ENCODE data around the gene ABCF2. TPM values are rescaled to one million over a fixed set of nuclear protein-coding genes. Genes with fewer than 3 reads are reported as not detected.

The ABCF2 gene
- total RNA-seq, 1 donor from 2014 or later = 26.3 TPM

DNA sequence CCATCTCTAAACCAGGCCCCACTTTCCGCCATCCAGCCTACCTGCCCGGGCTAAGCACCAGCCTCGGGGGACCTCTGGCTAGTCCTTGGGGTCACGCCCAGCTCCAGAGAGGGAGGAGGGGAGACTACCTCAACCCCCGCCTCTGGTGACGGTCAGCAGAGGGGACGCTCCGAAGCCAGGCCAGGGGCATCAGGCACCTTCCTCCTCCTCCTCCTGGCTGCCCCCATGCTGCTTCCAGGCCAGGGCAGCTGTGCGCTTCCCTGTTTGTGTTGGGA is 25.5 kb upstream of the ABCF2 start:
- no peak for DNase-seq
- Histone ChIP-seq H3K27me3 (no peaks in the 10 kb centered on the region), H3K36me3 (no peaks in the 10 kb centered on the region), H3K4me3 (peak overlapping the region; percentile 67), H3K27ac (peak overlapping the region; percentile 82), H3K9me3 (no peaks in the 10 kb centered on the region), H3K4me1 (peaks cover 19% of the 10 kb centered on the region)
- intact Hi-C loops (cut with DNase I) = no loop called here
- no peak for ATAC-seq
- TF ChIP-seq, protein P1, sequence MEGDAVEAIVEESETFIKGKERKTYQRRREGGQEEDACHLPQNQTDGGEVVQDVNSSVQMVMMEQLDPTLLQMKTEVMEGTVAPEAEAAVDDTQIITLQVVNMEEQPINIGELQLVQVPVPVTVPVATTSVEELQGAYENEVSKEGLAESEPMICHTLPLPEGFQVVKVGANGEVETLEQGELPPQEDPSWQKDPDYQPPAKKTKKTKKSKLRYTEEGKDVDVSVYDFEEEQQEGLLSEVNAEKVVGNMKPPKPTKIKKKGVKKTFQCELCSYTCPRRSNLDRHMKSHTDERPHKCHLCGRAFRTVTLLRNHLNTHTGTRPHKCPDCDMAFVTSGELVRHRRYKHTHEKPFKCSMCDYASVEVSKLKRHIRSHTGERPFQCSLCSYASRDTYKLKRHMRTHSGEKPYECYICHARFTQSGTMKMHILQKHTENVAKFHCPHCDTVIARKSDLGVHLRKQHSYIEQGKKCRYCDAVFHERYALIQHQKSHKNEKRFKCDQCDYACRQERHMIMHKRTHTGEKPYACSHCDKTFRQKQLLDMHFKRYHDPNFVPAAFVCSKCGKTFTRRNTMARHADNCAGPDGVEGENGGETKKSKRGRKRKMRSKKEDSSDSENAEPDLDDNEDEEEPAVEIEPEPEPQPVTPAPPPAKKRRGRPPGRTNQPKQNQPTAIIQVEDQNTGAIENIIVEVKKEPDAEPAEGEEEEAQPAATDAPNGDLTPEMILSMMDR (IDR thresholded peaks at IDR 0.05) = no peak

DNA sequence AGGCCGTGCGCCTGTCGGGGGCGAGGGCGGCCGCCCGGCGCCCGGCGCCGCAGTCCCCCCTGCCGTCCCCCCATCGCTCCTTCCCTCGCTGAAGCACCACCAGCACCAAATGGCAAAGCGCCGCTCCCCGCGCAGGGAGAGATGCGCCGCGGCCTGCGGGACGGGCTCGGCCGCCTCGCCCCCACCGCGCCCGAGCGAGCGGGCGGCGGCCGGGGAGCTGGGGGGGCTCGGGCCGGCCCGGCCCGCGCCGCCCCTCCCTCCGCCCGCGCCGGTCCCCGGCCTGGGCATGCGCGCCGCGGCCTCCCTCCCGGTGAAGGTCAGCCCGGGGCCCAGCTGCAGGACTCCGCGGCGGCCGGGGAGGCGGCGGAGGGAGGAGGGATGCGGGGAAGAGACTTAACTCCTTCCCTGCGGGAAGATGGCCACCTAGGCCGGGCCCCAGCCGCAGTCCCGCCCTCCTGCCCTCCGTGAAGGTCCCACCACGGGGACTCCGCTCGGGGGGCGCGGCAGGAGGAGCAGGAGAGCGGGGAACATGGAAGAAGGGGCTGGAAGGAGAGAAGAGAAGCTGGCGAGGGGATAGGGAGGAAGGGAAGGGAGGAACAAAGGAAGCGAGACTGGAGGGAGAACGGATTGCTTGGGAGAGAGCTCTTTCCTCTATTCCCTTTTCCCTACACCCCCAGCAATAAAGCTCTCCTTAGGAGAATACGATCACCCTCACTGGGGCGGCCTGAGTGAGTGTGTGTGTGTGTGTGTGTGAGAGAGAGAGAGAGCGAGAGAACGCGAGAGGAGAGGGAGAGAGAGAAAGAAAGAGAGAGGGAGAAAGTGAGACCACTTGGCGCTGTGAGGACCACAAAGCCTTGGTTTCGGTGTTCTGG is 24.9 kb upstream of the ABCF2 start:
- Histone ChIP-seq H3K4me1 (peaks cover 19% of the 10 kb centered on the region), H3K36me3 (no peaks in the 10 kb centered on the region), H3K9me3 (no peaks in the 10 kb centered on the region), H3K27me3 (peaks cover 5% of the 10 kb centered on the region), H3K4me3 (peak overlapping the region; percentile 67), H3K27ac (peak overlapping the region; percentile 82)
- ATAC-seq (peak; percentile 62), DNase-seq (peak; percentile 87)
- TF ChIP-seq, protein P1 (IDR thresholded peaks at IDR 0.05) = no peak
- intact Hi-C loops (cut with DNase I) = no loop called here

DNA sequence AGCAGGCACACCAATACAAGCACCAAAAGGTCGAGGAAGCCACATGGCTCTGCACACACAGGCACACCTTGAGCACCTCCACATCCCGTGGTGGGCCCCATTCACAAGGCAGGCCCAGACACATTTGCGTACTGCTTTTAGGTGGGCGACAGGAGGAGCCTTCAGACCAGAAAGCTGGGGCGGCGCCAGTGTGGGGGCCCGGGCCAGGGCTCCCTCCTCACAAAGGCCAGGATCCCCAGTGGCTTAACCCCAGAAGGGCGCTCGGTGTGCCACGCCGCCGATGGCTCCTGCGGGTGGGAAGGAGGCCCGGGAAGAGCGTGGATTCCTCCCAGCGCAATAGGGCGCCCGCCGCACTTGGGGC is 24.3 kb upstream of the ABCF2 start:
- Histone ChIP-seq H3K27ac (peak overlapping the region; percentile 80), H3K9me3 (no peaks in the 10 kb centered on the region), H3K27me3 (peaks cover 5% of the 10 kb centered on the region), H3K4me3 (peak overlapping the region; percentile 67), H3K36me3 (no peaks in the 10 kb centered on the region), H3K4me1 (peaks cover 19% of the 10 kb centered on the region)
- TF ChIP-seq, protein P1 (IDR thresholded peaks at IDR 0.05) = no peak
- no peak for ATAC-seq
- intact Hi-C loops (cut with DNase I) = no loop called here
- DNase-seq = no peak

DNA sequence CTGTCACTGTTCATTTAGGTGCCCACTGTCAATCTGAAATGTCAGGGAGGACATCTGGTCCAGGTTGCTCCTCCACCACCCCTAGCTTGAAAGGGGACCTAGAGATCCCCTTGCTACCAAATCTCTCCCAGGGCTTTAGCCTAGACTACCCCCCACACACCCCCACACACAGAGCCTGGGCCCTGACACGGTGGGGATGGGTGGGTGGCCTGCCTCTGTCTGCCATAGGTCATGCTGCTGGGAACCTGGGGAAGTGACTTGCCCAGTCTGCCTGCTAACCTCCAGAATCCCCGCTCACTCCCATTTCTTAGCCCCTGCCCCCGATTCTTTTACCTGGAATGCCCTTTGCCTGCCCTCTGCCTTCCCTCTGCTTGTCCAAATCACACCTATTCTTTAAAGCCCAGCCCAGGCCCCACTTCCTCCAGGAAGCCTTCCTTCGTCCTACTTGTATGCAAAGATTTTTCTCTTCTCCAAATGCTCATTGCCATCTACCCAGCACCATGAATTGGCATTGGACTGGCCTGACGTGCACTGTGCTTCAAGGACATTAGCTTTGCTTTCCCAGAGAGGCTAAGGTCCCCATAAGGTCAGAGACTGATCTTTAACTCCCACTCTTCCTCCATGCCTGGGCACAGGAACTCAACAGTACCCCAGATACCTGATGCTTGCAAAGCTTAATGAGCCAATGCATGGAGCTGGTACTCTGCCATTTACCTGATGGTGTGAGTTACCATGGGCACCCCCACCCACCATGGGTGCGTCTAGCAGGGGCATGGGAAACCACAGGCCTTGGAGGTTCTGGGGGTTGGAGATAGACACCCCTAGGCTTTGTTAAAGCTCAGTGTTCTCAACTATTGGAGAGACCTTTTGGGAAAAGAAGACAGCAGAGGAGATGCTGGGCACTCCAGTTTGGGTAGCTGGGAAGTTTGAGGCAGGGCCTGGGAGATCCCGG is 23.5 kb upstream of the ABCF2 start:
- peak overlapping the region; percentile 67 for H3K4me3 ChIP-seq
- ATAC-seq (no peak), DNase-seq (no peak)
- H3K4me1 ChIP-seq = peaks cover 23% of the 10 kb centered on the region
- peak overlapping the region; percentile 80 for H3K27ac ChIP-seq
- peaks cover 10% of the 10 kb centered on the region for H3K27me3 ChIP-seq
- H3K36me3 ChIP-seq = no peaks in the 10 kb centered on the region
- intact Hi-C loops (cut with DNase I) = no loop called here
- no peaks in the 10 kb centered on the region for H3K9me3 ChIP-seq
- TF ChIP-seq, protein P1 (IDR thresholded peaks at IDR 0.05) = no peak

DNA sequence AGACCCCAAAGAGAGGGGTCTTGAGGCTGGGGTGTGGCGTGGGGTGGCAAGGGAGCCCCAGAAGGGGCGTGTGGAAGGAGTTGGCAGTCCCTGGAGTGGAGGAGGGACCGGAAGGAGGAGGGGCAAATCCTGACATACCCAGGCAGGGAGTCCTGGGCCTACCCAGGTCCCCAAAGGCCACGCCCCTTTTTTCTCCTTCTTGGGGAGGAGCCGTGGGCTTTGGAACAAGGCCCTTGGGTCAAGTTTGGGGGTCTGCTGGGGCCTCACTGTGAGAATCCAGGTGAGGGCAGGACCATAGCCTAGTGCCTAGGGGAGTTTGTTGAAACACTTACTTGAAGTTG is 22.7 kb upstream of the ABCF2 start:
- intact Hi-C loops (cut with DNase I) = loop anchor here (10.0 kb wide), 1 partner anchor 55 kb away; no protein-coding TSS in a partner anchor
- TF ChIP-seq, protein P1 (IDR thresholded peaks at IDR 0.05) = no peak
- Histone ChIP-seq H3K4me3 (peak overlapping the region; percentile 61), H3K27me3 (peaks cover 13% of the 10 kb centered on the region), H3K9me3 (no peaks in the 10 kb centered on the region), H3K4me1 (peaks cover 30% of the 10 kb centered on the region), H3K27ac (peak overlapping the region; percentile 80), H3K36me3 (no peaks in the 10 kb centered on the region)
- no peak for DNase-seq
- peak; percentile 51 for ATAC-seq
